ENCODE results near the gene FXYD6. TPM values are rescaled to one million over a fixed set of nuclear protein-coding genes. Genes with fewer than 3 reads are reported as not detected.

FXYD6 gene
- total RNA-seq, 1 donor from 2014 or later: 20.0 TPM

DNA sequence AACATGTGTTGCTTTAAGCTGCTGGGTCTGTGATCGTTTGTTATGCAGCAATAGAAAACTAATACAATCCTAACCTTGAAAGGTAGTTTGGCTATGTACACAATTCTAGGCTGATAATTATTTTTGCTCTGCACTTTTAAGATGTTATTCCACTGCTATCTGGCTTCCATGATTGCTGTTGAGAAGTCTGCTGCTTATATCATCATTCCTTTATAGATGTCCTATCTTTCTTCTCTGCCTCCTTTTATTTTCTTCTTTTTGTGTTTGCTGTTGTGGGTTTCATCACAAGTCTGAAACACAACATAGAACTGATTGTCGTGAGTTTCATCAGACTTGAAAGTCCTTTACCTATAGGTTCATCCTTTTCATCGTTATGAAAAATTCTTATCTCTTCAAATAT, 24.1 kb downstream of the FXYD6 start:
- no peak for DNase-seq (ENCODE audit: extremely low read depth, low read depth, low spot score)

DNA sequence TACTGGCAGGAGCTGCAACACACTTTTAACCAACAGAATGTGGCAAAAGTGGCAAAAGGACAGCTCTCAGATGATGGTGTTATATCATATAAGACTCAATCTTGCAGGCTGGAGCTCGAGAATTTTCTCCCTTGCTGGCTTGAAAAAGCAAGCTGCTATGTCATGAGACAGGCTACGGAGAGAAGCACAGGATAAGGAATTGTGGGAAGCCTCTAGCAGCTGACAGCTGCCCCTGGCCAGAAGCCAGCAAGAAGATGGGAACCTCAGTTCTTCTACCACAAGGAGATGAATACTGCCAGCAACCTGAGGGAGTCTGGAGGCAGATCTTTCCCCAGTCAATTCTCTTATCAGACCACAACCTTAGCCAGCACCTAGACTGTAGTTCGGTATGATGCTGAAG, 24.6 kb downstream of the FXYD6 start:
- no peak for DNase-seq (ENCODE audit: extremely low read depth, low read depth, low spot score)

DNA sequence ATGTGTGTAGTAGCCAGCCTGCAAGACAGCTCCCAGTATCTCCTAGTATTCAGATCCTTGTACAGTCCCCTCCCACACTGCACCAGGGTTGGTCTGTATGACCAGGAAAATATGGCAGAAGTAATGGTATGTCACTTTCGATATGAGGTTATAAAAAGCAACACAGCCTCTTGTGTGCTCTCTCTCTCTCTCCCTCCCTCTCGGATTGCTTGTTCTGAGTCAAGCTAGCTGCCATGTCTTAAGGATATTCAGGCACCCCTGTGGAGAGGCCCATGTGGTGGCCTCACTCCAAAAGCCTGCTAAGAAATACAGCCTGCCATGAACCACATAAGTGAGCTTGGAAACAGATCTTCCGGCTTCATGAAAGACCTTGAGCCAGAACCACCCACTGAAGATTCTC, 25.4 kb downstream of the FXYD6 start:
- no peak for DNase-seq (ENCODE audit: extremely low read depth, low read depth, low spot score)

DNA sequence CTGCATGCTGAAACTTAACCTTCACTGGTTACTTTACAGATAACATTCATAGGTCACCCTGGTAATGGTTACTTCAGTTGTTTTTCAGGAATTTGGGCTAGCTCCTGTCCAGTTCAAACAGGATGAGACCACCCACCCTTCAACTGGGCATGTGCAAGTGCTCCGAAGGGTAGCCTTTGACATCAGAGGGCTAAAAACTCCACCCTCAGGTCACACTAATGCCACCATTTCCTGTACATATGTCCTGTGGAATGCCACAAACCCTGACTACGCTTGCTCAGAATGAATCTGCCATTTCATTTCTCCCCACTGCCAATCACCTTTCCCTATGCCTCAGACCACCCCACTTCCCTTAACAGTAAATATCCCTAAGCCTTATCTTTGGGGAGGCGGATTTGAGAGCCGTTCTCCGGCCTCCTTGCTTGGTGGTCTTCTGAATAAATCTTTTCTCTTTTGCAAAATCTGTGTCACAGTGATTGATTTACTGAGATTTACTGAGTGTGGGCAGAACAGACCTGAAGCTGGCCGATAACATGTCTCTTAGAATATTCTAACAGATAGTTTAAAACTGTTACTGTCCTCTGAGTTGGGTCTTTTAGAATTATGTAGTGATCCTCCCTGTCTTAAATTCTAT, 26.6 kb downstream of the FXYD6 start:
- no peak for DNase-seq (ENCODE audit: extremely low read depth, low read depth, low spot score)

DNA sequence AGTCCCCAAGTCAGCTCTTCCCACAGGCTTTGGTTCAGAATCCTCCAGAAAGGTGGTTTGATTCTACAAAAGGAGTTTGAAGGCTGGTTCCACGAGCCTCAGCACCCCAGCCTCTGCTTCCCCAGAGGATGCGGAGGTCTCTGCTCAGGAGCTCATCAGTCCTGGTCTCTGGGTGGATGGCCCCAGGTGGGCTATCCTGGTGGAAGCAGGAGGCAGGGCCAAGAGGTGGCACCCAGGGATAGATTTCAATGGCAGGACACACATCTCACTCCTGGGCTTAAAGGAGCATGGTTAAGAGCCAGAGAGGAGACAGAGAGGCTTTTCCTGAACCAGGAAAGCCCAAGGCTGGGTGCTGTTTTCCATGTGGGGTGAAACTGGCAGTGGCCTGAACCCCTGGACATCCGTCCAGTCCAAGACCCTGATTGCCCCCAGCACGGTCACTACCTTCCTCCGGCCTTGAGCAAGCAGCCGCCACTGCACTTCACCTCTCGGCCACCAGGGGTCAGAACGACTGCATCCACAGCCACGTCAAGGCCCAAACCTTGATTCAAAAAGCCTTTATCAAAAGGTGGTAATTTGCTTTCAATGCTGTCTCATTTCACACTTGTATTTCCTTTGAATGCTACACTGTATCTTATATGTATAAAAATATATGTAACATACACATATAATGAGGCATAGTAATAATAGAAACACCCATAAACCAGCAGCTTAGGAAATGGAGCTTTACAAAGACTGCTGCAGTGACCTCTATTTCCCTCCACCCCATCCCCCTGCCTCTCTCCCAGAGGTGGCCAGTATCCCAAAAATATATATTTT, 32.6 kb downstream of the FXYD6 start:
- no peak for DNase-seq (ENCODE audit: extremely low read depth, low read depth, low spot score)

DNA sequence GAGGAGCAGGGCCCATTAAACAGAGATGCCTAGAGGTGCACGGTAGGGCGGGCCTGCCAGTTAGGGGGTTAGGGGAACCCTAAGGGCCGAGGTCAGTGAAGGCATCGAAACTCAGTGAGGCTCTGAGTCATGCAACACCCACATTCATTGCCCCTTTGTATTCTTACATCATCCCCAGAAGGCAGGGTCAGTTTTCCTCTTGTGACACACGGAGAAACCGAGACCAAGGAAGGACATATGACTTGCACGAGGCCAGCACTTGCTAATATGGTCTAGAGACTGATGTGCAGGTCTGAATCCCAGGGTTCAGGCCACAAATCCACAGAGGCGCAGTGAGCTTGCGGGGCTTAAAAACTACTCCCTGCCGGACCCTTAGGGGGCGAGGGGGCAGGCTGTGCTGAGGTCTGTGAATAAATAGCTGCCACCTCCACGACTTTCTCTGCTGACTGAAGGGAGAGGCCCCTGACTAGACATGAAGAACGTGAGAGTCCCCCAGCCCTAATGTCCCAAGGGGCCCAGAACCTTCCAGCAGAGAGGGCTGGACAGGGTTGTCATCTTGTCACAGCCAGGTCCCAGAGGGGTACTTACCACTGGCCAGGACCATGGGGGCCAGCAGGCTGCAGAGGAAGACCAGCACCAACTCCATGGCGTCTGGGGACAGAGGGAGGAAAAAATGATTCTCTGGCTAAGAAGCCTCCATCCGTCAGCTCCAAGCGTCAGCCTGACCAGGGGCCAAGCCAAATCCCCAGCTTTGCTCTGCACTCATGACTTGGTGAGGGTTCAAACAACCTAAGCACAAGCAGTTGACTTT, 34.1 kb downstream of the FXYD6 start:
- DNase-seq (ENCODE audit: extremely low read depth, low read depth, low spot score): no peak

DNA sequence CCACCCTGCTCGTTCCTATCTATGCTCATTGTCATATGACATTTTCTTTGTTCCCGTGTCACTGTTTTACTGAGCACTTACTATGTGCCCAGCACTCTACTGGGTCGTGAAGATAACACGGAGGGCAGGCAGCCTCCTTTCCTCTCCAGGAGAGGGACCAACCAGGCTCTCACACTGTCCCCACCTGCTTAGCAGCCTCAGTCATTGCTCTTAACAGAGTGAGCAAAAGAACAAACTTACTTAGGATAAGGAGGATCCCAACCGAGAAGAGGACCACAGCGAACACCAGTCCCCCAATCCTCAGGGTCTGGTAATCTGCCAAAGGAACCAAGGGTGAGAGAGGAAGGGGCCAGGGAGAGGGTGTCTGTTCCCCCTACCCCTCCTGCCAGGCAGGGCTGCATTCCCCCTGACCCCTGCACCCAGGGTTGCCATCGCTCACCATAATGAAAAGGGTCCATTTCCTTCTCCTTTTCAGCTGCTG, 34.9 kb downstream of the FXYD6 start:
- DNase-seq (ENCODE audit: extremely low read depth, low read depth, low spot score): no peak

DNA sequence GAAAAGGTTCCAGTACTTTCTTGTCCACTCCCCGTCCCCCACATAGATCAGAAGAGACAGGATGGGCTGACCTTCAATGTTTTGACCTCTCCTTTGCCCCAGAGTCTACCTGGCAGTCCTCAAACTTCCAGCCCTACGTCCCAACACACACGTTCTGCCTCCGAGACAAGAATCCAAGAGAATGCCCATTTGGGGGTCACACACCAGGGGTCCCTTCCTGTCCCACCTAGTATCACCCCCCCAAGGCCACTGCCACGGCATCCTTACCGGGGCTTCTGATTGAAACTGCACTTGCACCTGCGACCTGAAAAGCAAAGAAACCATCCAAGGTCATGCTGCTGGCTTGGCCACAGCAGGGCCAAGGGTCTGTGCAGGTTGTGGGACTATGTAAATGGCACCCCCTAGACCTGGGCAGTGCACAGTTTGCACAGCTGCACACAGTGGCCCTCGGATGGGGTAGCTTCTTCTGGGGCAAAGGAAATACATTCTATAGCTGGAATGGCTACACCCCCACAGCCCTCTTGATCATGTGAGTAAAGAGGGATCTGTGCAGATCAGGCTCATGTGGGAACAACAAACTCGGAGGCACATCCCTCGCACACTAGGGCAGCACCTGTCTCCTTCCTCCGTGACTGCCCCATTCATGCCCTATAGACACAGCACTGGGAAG, 35.4 kb downstream of the FXYD6 start:
- no peak for DNase-seq (ENCODE audit: extremely low read depth, low read depth, low spot score)

DNA sequence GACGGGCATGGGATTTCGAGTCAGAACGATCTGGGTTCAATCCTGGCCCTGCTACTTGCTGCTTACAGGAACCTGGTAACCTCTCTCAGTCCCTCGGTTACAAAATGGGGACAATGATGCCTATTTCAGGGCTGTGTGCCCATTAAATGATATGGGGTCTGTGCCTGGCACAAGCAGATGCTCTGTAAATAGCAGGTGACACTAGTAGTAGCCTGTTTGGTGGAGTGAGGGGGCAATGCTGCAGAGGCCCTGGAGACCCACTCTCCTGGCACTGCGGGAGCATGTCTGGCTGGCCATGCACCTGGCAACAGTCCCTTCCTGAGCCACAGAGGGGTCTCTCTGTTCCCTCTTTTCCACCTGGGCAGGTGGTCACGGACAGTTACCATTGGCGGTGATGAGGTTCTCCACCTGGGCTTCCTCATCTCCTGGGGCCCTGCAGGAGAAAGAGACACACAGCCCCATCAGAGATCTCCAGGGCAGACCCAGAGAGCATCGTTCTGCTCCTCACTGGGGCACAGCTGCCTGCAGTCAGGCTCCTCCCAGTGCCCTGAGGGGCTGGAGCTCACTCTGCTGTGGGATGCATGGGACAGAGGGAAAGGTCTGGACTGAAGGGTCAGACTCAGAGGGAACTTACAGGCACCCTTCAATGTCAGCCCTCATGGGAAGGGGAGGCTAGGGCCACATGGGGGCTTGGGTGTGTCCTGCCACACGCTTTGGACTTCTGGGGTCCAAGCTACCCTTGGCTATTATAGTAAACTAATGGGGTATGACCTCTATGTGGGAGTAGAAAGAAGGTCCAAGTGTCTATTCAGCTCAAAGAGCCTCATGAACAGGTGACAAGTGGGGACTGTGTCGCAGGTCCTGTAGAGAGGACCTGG, 36.3 kb downstream of the FXYD6 start:
- DNase-seq (ENCODE audit: extremely low read depth, low read depth, low spot score): no peak

DNA sequence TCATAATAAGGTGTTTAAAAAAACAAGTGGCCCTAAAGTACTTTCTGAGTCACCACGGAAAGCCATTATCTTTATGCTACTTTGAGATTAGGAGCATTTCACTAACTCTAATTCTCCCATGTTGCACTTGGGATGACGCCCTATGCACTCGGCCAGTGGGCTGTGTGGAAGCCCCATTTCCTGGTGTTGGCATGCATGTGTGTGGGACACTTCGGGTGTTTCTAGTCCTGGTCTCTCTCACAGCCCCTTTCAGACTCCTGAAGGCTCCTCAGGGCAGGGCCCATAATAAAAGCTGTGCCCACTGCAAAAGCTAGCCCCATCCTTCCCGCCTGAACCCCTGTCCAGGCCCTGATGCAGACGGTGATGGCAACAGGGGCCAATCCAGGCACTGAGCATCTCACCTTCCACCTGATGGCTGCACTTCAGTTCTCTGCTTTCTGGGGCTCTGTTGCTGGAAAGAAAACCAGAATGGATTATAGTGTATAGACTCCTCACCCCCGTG, 37.0 kb downstream of the FXYD6 start:
- no peak for DNase-seq (ENCODE audit: extremely low read depth, low read depth, low spot score)

DNA sequence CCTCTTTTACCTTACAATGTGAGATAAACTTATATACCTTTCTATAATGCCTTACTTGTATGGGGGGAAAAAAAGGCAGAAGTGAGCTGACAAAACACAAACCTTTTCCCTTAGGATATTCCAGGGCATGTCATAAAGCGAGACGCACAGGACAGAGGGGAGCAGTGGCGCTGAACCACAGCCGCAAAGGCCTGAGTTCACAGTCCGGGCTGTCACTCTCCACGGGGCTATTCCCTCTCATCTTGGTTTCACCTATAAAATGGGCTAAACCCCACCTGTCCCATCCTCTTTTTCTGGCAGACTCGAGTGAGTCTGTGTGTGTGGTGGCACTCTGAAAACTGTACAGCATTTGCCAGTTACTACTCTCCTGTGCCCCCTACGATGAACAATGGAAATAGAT, 37.6 kb downstream of the FXYD6 start:
- no peak for DNase-seq (ENCODE audit: extremely low read depth, low read depth, low spot score)

DNA sequence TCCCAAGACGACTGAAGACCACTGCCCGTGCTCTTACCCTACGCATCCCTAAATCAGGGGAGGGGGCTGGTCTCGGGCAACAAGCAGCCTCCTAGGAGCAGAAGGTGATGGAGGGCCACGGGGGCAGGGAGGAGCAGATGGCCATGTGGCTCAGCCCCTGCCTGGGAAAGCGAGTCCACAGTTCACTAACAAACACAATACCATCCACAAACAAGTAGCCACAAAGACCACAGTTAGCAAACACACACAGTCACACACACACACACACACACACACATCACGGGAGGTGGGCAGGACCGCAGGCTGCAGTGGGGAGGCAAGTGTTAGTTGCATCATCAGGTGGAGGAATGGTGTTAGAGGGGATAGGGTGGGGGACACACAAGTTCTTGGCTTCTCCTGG, 38.7 kb downstream of the FXYD6 start:
- DNase-seq (ENCODE audit: extremely low read depth, low read depth, low spot score): no peak

DNA sequence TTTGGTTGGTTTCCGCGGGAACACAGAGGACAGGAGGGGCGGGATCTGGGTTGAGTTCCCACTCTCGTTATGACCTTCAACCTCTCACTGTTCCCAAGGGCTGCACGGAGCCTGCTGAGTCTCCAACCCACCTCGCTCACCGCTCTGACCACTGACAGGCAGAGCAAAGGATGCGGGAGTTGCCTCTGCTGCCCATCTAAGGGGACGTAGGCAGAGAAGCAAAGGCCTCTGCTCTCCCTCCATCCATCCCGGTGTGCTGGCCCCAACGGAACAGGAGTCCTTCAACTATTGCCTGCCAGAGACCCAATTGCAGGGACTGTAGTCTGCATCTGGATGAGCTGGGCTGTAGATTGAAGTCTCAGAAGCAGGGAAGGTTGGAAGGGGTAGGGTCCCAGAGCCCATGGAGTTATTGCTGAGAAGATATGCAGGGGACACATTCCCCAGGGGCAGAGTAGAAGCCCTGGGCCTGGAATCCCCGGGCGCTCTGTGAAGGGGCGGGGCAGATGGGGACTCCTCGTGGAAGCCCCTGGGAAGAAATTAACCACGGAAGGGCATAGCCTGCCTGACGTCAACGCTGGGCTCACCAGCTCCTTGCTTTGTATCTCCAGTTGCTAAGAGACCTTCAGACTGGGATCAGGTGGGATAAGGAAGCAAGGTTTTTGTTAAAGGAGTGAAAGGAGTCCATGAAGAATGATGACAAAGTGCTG, 39.2 kb downstream of the FXYD6 start:
- DNase-seq (ENCODE audit: extremely low read depth, low read depth, low spot score): no peak

DNA sequence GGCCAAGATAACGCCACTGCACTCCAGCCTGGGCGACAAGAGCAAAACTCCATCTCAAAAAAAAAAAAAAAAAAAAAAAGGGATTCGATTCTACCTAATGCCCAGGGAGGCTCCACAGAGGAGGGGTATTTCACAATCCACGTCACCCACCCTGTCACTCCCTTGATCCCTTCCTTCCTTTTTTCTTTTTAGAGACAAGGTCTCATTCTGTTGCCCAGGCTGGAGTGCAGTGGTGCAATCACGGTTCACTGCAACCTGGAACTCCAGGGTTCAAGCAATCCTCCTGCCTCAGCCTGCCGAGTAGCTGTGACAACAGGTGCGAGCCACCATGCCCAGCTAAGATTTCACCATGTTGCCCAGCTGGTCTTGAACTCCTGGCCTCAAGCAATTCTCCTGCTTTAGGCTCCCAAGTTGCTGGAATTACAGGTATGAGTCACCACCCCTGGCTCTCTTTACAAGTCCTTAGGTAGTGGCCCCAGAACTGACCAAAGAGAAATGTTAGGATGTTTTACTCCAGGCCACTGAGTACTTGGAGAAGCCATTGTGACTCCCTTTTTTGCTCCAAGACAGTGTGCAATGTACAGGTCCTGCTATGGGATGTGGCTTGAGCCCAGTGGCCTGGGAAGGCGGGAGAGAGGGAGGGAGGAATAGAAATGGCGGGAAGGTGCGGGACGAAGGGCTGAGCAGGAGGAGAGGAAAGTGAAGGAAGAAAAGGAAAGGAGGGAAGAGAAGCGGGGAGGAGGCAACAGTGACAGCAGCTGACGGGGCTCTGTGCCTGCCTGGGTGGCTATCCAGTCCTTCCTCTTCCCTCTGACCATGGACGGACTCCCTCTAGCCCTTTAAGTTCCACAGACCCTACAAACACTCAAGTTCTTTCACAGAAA, 40.1 kb downstream of the FXYD6 start:
- DNase-seq (ENCODE audit: extremely low read depth, low read depth, low spot score): no peak

DNA sequence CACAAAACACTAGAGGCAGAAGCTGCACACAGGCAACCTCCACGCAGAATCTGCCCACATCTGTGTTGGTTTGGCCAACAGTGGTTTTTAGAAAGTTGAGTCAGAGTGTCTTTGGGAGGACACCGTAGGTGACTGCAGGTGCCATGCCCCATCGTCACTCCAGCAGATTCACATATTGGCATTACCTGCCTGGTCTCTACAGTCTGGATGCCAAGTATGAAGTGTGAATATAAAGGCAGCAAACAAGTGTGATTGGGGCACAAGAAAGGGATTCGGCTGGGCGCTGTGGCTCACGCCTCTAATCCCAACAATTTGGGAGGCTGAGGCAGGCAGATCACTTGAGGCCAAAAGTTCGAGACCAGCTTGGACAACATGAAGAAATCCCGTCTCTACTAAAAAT, 40.9 kb downstream of the FXYD6 start:
- no peak for DNase-seq (ENCODE audit: extremely low read depth, low read depth, low spot score)

DNA sequence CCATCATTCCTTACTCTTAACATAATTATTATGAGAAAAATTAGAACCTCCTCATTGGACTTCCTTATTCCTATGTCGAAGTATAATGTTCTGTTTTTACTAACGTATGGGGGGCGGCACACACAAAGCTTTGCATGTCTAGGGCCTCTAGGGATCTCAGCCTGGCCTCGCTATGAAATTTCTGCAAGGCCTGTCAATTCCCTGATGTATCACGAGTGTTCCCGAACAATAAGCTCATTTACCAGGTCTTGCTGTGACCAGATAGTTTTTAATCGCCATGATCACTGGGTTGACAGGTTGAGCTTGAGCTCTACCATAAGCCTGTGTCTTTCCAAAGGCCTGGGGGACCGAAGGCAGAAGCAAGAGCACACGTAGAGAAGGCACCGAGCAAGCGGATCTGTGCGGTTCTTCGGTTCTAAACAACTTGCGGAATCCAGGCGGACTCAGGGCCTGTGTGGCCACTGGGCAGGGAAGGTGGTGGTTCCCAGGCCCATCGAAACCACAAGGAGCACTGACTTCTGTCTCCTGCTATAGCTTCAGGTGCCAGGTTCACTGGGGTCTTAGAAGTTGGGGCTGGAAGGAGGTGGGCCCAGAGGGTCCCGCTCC, 41.5 kb downstream of the FXYD6 start:
- no peak for DNase-seq (ENCODE audit: extremely low read depth, low read depth, low spot score)

DNA sequence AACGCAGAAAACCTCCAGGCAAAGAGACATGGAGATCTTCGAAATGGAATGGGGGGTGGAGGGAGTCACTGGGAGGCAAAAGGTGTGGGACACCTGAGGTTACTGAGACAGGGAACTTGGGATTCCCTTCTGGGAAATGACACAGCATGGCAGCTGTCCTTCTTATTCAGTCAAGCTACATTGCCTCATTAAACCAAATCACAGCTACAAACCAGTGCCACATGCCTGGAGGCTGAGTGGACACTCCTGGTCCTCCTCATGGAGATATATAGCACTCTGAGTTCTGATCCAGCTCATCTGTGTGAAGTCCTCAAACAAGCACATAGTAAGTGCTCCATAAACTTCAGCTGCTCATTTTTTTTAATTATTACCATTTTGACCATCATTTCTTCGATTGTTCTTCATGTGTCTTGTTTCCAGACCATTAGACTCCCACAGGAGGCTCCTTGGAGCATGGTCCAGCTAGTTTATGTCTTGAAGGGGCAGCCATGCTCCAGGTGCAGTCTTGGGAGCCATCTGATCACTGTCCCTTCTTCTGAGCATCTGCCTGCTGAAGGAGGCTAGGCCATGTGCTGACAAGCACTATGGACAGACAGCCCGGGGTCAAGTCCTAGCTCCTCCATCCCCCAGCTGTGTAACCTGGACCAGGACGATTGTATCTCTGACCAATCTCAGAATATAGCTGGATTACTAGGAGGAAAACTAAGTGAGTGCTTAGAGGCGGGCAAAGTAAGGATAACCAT, 42.2 kb downstream of the FXYD6 start:
- DNase-seq (ENCODE audit: extremely low read depth, low read depth, low spot score): no peak
